ENCODE data around the gene XRCC5.

The XRCC5 gene

GRCh38 chr2:216236486-216236885, 127.3 kb downstream of the XRCC5 start:
- DNase-seq = no peak

DNA sequence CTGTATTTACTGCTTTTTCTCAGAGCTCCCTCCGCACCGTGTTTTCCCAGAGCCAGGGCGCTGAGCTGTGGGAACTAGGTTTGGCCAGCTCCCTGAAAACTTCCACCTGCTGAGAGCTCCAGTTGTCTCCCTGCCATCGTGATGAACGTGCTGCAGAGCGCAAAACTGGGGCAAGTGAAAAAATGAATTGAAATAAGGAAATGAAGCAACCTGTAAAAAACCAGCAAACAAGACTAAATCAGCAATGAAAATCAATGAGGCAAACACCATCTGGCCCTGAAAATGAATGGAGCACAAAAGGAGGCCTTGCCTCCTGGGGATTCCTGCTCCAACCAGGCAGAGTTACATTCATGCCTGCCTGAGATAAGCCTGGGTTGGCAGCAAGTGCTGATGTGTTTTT, 133.2 kb downstream of the XRCC5 start:
- no peak for DNase-seq

DNA sequence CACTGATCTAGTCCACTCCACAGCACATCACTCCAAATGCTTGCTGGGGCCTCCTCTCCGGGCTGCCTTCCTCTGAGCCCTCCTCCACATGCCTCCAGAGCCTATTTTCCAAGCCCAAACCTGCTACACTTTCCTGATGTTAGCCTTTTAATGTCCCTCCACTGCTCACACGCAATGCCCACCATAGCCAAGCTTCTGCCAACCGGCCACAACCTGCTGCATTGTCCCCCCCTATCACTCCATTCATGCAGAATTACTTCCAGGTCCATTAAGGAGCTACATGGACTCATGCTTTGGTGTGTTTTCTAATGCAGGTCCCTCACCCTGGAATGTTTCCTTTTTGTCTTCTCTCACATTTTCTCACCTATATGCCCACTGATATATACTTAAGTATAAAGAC, 133.9 kb downstream of the XRCC5 start:
- no peak for DNase-seq

GRCh38 chr2:216245391-216245975, 136.3 kb downstream of the XRCC5 start:
- DNase-seq = no peak

DNA sequence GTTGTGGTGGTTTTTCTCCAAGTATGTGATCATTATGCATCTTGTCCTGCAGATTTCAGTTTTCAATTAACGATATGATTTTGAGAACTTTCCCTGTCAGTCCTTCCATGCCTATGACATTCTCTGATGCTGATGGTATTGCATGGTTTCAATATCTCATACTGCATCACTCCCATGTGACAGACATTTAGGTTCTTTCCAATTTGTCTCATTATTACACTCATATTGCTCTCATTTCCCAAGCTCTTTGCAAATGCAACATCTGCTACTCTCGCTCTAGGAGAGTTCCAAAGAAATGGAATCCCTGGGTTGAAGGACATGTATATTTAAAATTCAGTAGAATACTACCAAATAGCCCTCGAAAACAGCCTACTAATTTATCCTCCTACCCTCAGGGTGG, 137.6 kb downstream of the XRCC5 start:
- no peak for DNase-seq
